B cell (primary cell): ENCODE data around the gene UBL4A.

Experiments
- CTCF ChIP-seq: fragments of 200-600 bp; IDR thresholded peaks from one replicate; pipeline ENCODE4 v1.8.0; 2022; ENCODE audit warnings: antibody characterized with exemption, mild to moderate bottlenecking
- EZH2 ChIP-seq: IDR thresholded peaks from 2 replicates; pipeline ENCODE4 v1.6.1; 2012; ENCODE audit warnings: borderline replicate concordance, low read depth, mild to moderate bottlenecking, moderate library complexity, low read length; ENCODE audit not compliant: insufficient read depth, poor library complexity, severe bottlenecking

GRCh38 chrX:154481911-154482601, 4.4 kb downstream of the UBL4A start:
- TF ChIP-seq CTCF: no peak
- TF ChIP-seq EZH2: no peak
